ENCODE measurements around the gene SALL3. TPM values are rescaled to one million over a fixed set of nuclear protein-coding genes. Genes with fewer than 3 reads are reported as not detected.

Gene SALL3
- total and polyA plus RNA-seq, 2 of the 8 experiments (the other 6 are each of a cell fraction or from before 2014, with no cell fraction given) = 10.5 to 46.4 TPM

GRCh38 chr18:78977637-78978348 is 1.8 kb upstream of the SALL3 start (continued):
- TF ChIP-seq CHD7 (IDR thresholded peaks at IDR 0.05; ENCODE audit: insufficient replicate concordance, low read length) (no peak), EZH2 (IDR thresholded peaks at IDR 0.05; ENCODE audit: low read depth, low read length, severe bottlenecking) (peak; percentile 29), HDAC2 (IDR thresholded peaks at IDR 0.05; ENCODE audit: borderline replicate concordance in 1 of 2, low read depth in 2 of 2, low read length in 2 of 2) (peak in 1 of 2 experiments; percentile 17; a peak in 1 of 4 replicates), SRF (IDR thresholded peaks at IDR 0.05; ENCODE audit: low read depth, low read length) (no peak), CTBP2 (IDR thresholded peaks at IDR 0.05; ENCODE audit: borderline replicate concordance, insufficient read depth, insufficient read length, low read length) (no peak), POU5F1 (IDR thresholded peaks at IDR 0.05; ENCODE audit: low read depth, low read length) (no peak), KDM4A (IDR thresholded peaks at IDR 0.05; ENCODE audit: low read depth, low read length, severe bottlenecking) (peak; percentile 16), SUZ12 (IDR thresholded peaks at IDR 0.05; ENCODE audit: low read length) (peak; percentile 49), SP4 (IDR thresholded peaks at IDR 0.05; ENCODE audit: low read length) (no peak)

Data from H1 (cell line).